Right renal cortex interstitium (tissue), 3 donors: Measurements from ENCODE around the gene TRAT1. TPM values are rescaled to one million over a fixed set of nuclear protein-coding genes. Genes with fewer than 3 reads are reported as not detected.
"Not testable (repeated sequence)": the region's sequence is repeated elsewhere in the genome, so short reads cannot be mapped to it uniquely, and the experiment has no call there.

Experiments
- DNase-seq, 3 donors: peaks; one replicate each; pipeline ENCODE4 v3.0.0-alpha.2; 2013; ENCODE audit warnings: low read depth in 3 of 3, low spot score in 2 of 3
- polyA plus RNA-seq, 3 donors: library from polyadenylated mRNA; unstranded; fragments of 120-200 nt; gene quantifications; one replicate each; pipeline ENCODE4 v1.2.1, GENCODE V29; 2013; ENCODE audit not compliant: insufficient read length in 3 of 3

Gene TRAT1, protein sequence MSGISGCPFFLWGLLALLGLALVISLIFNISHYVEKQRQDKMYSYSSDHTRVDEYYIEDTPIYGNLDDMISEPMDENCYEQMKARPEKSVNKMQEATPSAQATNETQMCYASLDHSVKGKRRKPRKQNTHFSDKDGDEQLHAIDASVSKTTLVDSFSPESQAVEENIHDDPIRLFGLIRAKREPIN
- polyA plus RNA-seq = under 1 TPM in 1 of 3 donors, not detected in 2; 0.12 TPM

- DNase-seq = no peak
These were observed at the start of gene TRAT1 for GRCh38 chr3:108822123-108822897. Gene TRAT1, plus strand, starts transcription at chr3:108822786. Its CDS starts 142 bp downstream, at chr3:108822928.

GRCh38 chr3:108775649-108776048, 46.9 kb upstream of the TRAT1 start:
- DNase-seq = no peak

- DNase-seq = no peak
These were observed 43.1 kb upstream of the TRAT1 start for GRCh38 chr3:108779496-108779895.

DNA sequence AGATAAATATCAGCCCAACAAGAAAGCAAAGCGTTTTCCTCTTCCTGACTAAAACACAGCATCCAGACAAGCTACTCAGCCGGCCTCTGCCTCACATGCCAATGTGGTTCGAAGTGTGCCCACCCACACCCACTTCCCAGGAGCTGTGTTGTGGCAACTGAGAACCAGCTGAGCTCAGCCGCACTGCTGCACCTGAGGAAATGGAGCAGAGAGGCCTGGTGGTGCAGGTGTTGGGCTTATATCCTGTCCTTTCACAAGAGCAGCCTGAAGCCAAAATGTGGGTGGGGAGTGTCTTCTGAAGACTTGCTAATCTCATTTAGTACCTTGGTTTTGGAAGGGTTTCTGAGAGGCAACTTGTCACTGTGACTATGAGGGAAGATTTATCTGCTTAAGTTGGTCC, 42.4 kb upstream of the TRAT1 start:
- no peak for DNase-seq

GRCh38 chr3:108791473-108791872, 31.1 kb upstream of the TRAT1 start:
- DNase-seq = no peak

DNA sequence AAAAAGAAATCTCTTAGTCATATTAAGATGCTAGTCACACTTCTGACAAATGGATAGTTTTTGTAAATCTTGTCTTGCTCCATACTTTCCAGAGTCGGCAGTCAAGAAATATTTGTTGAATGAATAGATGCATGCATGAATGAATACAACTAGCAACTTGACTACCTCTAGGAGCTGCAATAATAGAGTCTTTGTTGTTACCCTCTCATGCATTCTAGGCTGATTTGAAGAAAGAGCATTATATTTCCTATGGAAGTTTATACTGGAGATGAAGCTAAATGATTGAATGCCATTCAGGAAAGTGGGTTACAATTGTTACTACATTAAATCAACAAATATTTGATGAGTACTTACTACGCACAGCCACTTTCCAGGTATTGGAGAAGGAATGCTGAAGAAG, 18.1 kb upstream of the TRAT1 start:
- no peak for DNase-seq

DNA sequence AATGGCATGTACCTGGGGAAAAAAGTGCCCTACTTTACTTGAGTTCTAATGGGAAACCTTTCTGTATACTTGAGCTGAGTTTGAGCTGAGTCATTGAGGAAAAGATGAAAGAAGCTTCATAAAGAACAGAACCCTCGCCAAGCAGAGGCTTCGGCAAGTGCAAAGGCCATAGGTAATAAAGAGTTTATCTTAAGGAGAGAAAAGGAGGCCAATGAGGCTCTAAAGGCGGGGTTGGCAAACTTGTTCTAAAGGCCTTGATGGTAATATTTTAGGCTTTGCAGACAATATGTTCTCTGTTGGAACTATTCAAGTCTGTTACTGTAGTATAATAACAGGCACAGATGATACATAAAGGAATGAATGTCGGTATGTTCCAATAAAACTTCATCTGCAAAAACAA, 17.6 kb upstream of the TRAT1 start:
- no peak for DNase-seq

DNA sequence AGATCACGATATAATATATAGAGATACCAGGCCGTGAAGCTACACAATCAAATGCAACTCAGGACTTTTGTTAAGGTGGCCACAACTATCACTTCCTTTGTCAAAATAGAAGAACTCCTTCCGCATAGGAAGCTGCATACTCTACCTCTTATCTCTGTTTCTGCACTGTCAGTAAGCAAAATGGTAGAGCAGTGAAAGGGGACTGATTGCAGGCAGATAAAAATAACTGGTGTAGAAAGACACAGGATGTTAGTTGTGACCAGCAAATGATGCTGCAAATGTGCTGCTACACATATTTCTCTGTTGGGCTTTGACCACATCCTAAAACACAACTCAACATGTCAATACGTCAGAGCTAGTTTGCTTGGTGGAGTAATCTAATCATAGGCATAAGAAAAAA, 16.3 kb upstream of the TRAT1 start:
- DNase-seq = no peak

GRCh38 chr3:108818404-108818803, 4.2 kb upstream of the TRAT1 start:
- DNase-seq = no peak

DNA sequence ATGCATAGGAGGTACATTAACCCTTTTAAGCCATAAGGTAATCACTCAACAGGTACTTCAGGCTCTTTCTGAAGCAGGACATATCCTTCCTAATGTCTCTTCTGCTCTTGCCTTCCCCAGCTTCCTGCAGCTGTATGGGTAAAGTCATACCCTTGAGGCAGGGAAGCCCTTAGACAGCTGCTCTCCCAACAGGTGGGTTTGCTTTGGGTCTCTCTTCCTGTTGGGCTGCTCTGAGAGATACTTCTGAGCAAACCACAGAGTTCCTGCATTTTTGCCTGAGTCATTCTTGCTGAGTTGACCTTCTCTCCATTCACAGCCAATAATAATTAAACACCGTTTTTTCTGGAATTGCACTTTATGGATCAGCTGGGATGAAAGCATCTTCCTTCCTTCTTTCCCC, 2.0 kb upstream of the TRAT1 start:
- DNase-seq = no peak

DNA sequence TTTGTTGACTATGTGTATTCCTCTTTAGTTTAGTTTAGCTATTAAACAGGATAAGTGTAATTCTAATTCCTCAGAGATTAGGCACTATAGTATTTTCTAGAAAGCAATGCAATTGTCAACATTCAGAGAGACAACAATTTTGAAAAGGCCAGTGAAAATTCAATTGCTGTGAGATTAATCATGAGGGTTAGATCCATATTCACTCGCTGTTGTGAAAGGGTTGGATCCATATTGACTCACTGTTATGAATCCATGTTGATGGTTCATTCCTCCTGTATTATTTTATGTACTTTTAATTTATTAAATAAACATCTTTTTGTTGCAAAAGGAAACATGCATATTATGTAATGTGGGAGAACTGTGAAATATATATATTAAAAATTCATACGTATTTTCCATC, 641 bp downstream of the TRAT1 start:
- no peak for DNase-seq

GRCh38 chr3:108823803-108824202, 1.2 kb downstream of the TRAT1 start:
- DNase-seq = not testable (repeated sequence)

DNA sequence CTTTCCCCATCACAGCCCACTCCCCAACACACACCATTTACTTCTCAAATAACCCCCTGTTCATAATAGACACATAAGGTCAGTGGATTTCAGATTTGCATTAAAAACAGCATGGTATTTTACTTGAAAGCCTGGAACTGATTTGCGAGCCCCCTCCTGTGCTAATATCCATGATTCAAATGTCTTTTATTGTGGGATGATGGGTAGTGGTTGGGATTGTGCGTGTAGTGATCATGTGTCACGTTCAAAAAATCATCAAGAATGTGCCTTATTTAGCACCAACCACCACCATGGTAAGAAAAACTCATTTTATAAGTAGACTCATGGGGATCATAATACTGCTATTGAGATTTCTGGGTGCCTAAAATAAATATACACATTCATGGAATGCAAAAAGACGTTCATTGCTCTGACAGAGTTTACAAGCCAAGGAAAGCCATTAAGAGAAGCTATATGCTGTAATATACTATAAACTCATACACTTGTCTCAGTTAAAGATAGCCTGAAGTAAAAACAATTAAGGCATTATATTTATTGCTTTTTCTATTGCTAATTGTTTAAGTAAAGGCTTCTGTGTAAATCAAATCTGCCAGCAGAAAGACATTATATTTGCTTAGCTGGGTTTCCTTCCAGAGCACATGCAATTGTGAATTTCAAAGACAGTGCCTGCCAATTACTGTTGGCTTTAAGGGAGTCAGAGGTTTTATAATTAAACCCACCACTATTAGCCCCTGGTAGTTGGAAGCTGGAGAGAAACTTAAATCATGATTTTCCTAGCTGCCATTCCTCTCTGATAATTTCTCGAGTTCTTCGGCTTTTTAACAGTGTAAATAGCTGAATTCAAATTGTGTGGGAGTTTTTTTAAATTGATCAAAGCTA, 4.0 kb downstream of the TRAT1 start:
- DNase-seq = no peak

DNA sequence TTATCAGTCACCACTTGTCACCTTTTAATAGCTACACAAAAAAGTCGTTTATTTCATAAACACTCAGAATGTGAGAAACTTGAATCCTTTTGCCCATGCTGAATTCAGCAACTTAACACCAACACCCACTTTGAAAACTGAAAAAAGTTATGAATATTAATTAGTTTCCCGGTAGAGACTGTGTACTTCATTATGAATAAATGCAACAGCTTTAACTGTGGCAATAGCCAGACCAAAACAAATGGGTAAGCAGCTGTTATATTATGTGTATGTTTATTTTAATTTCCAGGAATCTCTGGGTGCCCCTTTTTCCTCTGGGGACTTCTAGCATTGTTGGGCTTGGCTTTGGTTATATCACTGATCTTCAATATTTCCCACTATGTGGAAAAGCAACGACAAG, 7.8 kb downstream of the TRAT1 start:
- no peak for DNase-seq

- no peak for DNase-seq
These were observed 8.5 kb downstream of the TRAT1 start for GRCh38 chr3:108830991-108831614.

DNA sequence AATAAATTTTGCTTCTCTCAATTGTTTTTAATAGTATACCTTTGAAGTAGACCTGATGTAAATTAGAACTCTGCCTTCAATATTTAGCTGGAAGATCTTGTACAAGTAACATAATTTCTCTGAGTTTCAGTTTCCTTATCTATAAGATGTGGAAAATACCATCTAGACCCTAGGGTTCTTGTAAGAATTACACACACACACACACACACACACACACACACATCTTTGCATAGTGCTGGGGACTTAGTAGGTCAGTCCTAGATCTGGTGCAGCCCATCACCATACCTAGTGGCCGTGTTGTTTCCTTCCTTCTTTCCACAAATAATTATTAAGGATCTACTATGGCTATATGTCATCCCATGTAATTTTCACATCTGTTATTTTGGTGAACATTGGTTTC, 11.0 kb downstream of the TRAT1 start:
- no peak for DNase-seq

- DNase-seq = no peak
These were observed 12.0 kb downstream of the TRAT1 start for GRCh38 chr3:108834551-108834950.

- no peak for DNase-seq
These were observed 12.5 kb downstream of the TRAT1 start for GRCh38 chr3:108835101-108835500.

GRCh38 chr3:108838436-108838835, 15.8 kb downstream of the TRAT1 start:
- no peak for DNase-seq

DNA sequence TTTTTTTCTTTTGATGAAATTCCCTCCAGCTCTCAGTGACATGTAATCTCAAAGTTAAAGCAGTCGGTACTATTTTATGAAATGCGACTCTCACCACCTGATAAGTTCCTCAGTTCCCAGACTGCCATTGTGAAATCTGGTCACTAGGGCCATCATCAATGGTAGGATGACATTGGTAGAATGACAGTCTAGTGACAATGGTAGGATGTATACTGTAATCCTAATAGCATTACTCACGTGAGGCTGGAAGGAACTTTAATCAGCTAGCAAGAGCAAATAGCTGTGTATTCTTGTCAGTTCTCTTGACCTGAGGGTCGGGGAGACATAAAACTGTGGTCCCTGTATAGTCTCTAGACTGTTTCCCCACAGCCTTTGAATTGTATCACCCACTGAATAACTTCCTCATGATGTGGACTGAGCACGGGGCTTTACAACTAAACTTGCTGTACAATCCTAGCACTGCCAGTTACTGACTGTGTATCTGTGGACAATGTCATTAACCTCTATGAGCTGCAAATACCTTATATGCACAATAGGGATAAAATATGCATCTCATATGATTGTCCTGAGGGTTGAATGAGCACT, 23.2 kb downstream of the TRAT1 start:
- no peak for DNase-seq

DNA sequence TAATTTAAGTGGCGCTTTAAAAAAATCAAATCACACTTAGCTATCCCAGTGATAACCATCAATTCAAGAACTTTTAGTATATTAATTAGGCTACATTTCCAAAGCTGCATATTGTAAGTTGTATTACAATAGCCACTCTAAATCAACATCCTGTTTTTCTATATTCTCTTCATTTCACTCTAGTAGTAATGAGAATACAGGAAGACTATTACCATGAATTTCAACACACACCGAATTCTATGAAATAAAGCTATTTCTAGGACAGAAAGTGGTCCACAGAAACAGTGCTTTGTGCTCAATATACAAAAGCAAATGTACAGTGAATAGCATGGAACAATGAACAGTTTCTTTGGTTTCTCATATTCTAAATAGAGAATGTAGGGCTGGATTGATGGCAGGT, 24.6 kb downstream of the TRAT1 start:
- DNase-seq = no peak
